ENCODE results near the gene CEP350.

CEP350 gene

GRCh38 chr1:180061019-180061418 is 106.4 kb downstream of the CEP350 start:
- DNase-seq (ENCODE audit: low spot score) = no peak
- Histone ChIP-seq H3K4me3 (no peak overlapping the region), H3K27ac (no peak overlapping the region)
- TF ChIP-seq CTCF (IDR thresholded peaks at IDR 0.05) = no peak

- no peak for DNase-seq (ENCODE audit: low spot score)
- H3K4me3 ChIP-seq = no peak overlapping the region
- H3K27ac ChIP-seq = no peak overlapping the region
- TF ChIP-seq CTCF (IDR thresholded peaks at IDR 0.05) = no peak
Measured at GRCh38 chr1:180062452-180062971, 107.9 kb downstream of the CEP350 start.

- Histone ChIP-seq H3K27ac (no peak overlapping the region), H3K4me3 (no peak overlapping the region)
- TF ChIP-seq CTCF (IDR thresholded peaks at IDR 0.05) = no peak
- DNase-seq (ENCODE audit: low spot score) = no peak
Measured at GRCh38 chr1:180065408-180065807, 110.8 kb downstream of the CEP350 start.

GRCh38 chr1:180066150-180066549 is 111.5 kb downstream of the CEP350 start:
- Histone ChIP-seq H3K27ac (no peak overlapping the region), H3K4me3 (no peak overlapping the region)
- no peak for DNase-seq (ENCODE audit: low spot score)
- no peak for TF ChIP-seq CTCF (IDR thresholded peaks at IDR 0.05)

- no peak overlapping the region for H3K4me3 ChIP-seq
- no peak for TF ChIP-seq CTCF (IDR thresholded peaks at IDR 0.05)
- no peak overlapping the region for H3K27ac ChIP-seq
- DNase-seq (ENCODE audit: low spot score) = no peak
Measured at GRCh38 chr1:180070286-180070685, 115.7 kb downstream of the CEP350 start.

- no peak overlapping the region for H3K27ac ChIP-seq
- H3K4me3 ChIP-seq = no peak overlapping the region
- TF ChIP-seq CTCF (IDR thresholded peaks at IDR 0.05) = no peak
- DNase-seq (ENCODE audit: low spot score) = no peak
Measured at GRCh38 chr1:180071759-180072158, 117.1 kb downstream of the CEP350 start.

GRCh38 chr1:180080439-180080838 is 125.8 kb downstream of the CEP350 start:
- no peak for TF ChIP-seq CTCF (IDR thresholded peaks at IDR 0.05)

More at GRCh38 chr1:180080439-180080838, 125.8 kb downstream of the CEP350 start:
- no peak overlapping the region for H3K27ac ChIP-seq
- DNase-seq (ENCODE audit: low spot score) = no peak
- H3K4me3 ChIP-seq = no peak overlapping the region

All from coronary artery (tissue), 2 donors.